H1 (cell line): ENCODE measurements around the gene CDH2. TPM values are rescaled to one million over a fixed set of nuclear protein-coding genes. Genes with fewer than 3 reads are reported as not detected.

Experiments used
- CTCF ChIA-PET: fragments of 300-600 bp; sonication (Branson Sonifier 250); formaldehyde crosslinking; loops from one replicate; lab custom pipeline; 2021; ENCODE audit not compliant: partially characterized antibody; lab: Charles Lee
- POLR2A ChIA-PET: fragments of 300-600 bp; sonication (Branson Sonifier 250); formaldehyde crosslinking; loops from one replicate; lab custom pipeline; 2021; ENCODE audit warnings: inconsistent platforms; ENCODE audit not compliant: partially characterized antibody; lab: Charles Lee
- DNase-seq, 2 experiments: peaks; one replicate each; pipeline versions ENCODE4 v3.0.0 to v3.0.0-alpha.2; 2010 to 2022; ENCODE audit warnings: low spot score in 2 of 2, low read depth in 1 of 2, mixed read lengths in 1 of 2
- FAIRE-seq: peaks from 2 replicates; lab custom pipeline; 2011; peaks lifted over from hg19 to GRCh38; lab: Jason Lieb, UNC
- H2AFZ ChIP-seq: 2 replicates; pipeline ENCODE4 v1.8.1; 2012; ENCODE audit warnings: low read length, inconsistent platforms
- H2AK5ac ChIP-seq: 2 replicates; pipeline ENCODE4 v1.6.1; 2013; ENCODE audit warnings: low read depth, low read length
- H2BK120ac ChIP-seq: replicated peaks from 2 replicates; pipeline ENCODE3; 2013; ENCODE audit warnings: low read depth, low read length, inconsistent platforms
- H2BK12ac ChIP-seq: 2 replicates; pipeline ENCODE4 v1.6.1; 2013; ENCODE audit warnings: low read depth, low read length
- H2BK15ac ChIP-seq: 2 replicates; pipeline ENCODE4 v1.6.1; 2013; ENCODE audit warnings: low read length
- H2BK20ac ChIP-seq: 2 replicates; pipeline ENCODE4 v1.6.1; 2013; ENCODE audit warnings: low read length
- H2BK5ac ChIP-seq: 2 replicates; pipeline ENCODE4 v1.6.1; 2013; ENCODE audit warnings: low read depth, low read length
- H3K14ac ChIP-seq: 2 replicates; pipeline ENCODE4 v1.6.1; 2013; ENCODE audit warnings: inconsistent platforms; ENCODE audit not compliant: insufficient read length
- H3K18ac ChIP-seq: 2 replicates; pipeline ENCODE4 v1.6.1; 2013; ENCODE audit warnings: low read length; ENCODE audit errors: extremely low read depth
- H3K23ac ChIP-seq: 2 replicates; pipeline ENCODE4 v1.6.1; 2013; ENCODE audit warnings: inconsistent platforms; ENCODE audit not compliant: insufficient read length
- H3K23me2 ChIP-seq: 2 replicates; pipeline ENCODE4 v1.6.1; 2013; ENCODE audit warnings: low read depth, low read length
- H3K27ac ChIP-seq: 2 replicates; pipeline ENCODE4 v1.6.1; 2011; ENCODE audit warnings: low read depth, low read length, inconsistent platforms
- H3K27me3 ChIP-seq, 4 experiments: replicated peaks in 1 of 4; 1 replicate in 1 of 4; 2 replicates in 3 of 4; pipeline versions ENCODE4 v1.6.1 to v1.8.1; 2011 to 2013; ENCODE audit warnings: low read length in 3 of 4, mild to moderate bottlenecking in 3 of 4, inconsistent platforms in 2 of 4, mixed read lengths in 2 of 4, moderate library complexity in 1 of 4; ENCODE audit not compliant: control insufficient read depth in 3 of 4, insufficient read depth in 3 of 4; ENCODE audit errors: extremely low read depth in 1 of 4
- H3K36me3 ChIP-seq, 4 experiments: 2 replicates each; pipeline versions ENCODE4 v1.6.1 to v1.8.1; 2011 to 2013; ENCODE audit warnings: mild to moderate bottlenecking in 4 of 4, low read length in 3 of 4, moderate library complexity in 2 of 4, control low read depth in 1 of 4, inconsistent platforms in 1 of 4; ENCODE audit not compliant: insufficient read depth in 4 of 4, control insufficient read depth in 2 of 4
- H3K4ac ChIP-seq: replicated peaks from 2 replicates; pipeline ENCODE3; 2013; ENCODE audit warnings: low read length, low read depth, mixed read lengths, inconsistent platforms; ENCODE audit not compliant: insufficient read length
- H3K4me1 ChIP-seq, 4 experiments: replicated peaks in 1 of 4; 1 replicate in 1 of 4; 2 replicates in 3 of 4; pipeline versions ENCODE4 v1.6.1 to v1.8.1; 2011 to 2013; ENCODE audit warnings: low read length in 3 of 4, inconsistent platforms in 2 of 4, mixed read lengths in 1 of 4; ENCODE audit not compliant: insufficient read depth in 4 of 4, control insufficient read depth in 3 of 4
- H3K4me2 ChIP-seq, 2 experiments: 2 replicates each; pipeline versions ENCODE4 v1.6.1 to v1.8.1; 2011 to 2013; ENCODE audit warnings: low read depth in 2 of 2, low read length in 2 of 2, control low read depth in 1 of 2, inconsistent platforms in 1 of 2, mild to moderate bottlenecking in 1 of 2; ENCODE audit not compliant: insufficient read depth in 1 of 2
- H3K4me3 ChIP-seq, 4 experiments: fragments of 200-600, 300-600 bp in 1 of 4; sonication (generic), shearing (Covaris generic), sonication (Bioruptor Twin) in 1 of 4; 2 replicates each; pipeline versions ENCODE4 v1.5.1 to v1.8.1; 2011 to 2016; ENCODE audit warnings: low read length in 4 of 4, low read depth in 3 of 4, control low read depth in 2 of 4, inconsistent platforms in 2 of 4, mild to moderate bottlenecking in 2 of 4, mixed read lengths in 1 of 4, moderate library complexity in 1 of 4; ENCODE audit not compliant: insufficient read depth in 2 of 4; ENCODE audit errors: extremely low read depth in 1 of 4
- H3K56ac ChIP-seq: replicated peaks from 2 replicates; pipeline ENCODE3; 2013; ENCODE audit warnings: low read depth, mild to moderate bottlenecking, mixed read lengths, low read length, inconsistent platforms; ENCODE audit not compliant: insufficient read length
- H3K79me1 ChIP-seq: 2 replicates; pipeline ENCODE4 v1.6.1; 2013; ENCODE audit warnings: low read depth, low read length, control low read depth
- H3K79me2 ChIP-seq, 2 experiments: 2 replicates each; pipeline versions ENCODE4 v1.6.1 to v1.8.1; 2012 to 2013; ENCODE audit warnings: low read length in 2 of 2, mild to moderate bottlenecking in 2 of 2, inconsistent platforms in 1 of 2; ENCODE audit not compliant: insufficient read depth in 2 of 2, control insufficient read depth in 1 of 2
- H3K9ac ChIP-seq, 4 experiments: replicated peaks in 1 of 4; 1 replicate in 1 of 4; 2 replicates in 3 of 4; pipeline versions ENCODE4 v1.6.1 to v1.8.1; 2011 to 2013; ENCODE audit warnings: low read depth in 3 of 4, low read length in 3 of 4, control low read depth in 2 of 4, mild to moderate bottlenecking in 2 of 4, moderate library complexity in 2 of 4, inconsistent platforms in 1 of 4; ENCODE audit errors: extremely low read depth in 1 of 4
- H3K9me3 ChIP-seq, 2 experiments: 2 replicates each; pipeline versions ENCODE4 v1.6.1 to v1.8.1; 2012 to 2013; ENCODE audit warnings: mild to moderate bottlenecking in 2 of 2, moderate library complexity in 2 of 2, control low read depth in 1 of 2, inconsistent platforms in 1 of 2, low read depth in 1 of 2, low read length in 1 of 2, mixed read lengths in 1 of 2; ENCODE audit not compliant: insufficient read depth in 2 of 2
- H4K20me1 ChIP-seq, 2 experiments: replicated peaks in 1 of 2; 2 replicates each; pipeline versions ENCODE3 to v1.8.1; 2011 to 2013; ENCODE audit warnings: inconsistent platforms in 2 of 2, low read length in 2 of 2, mild to moderate bottlenecking in 1 of 2; ENCODE audit not compliant: insufficient read depth in 2 of 2, control insufficient read depth in 1 of 2
- H4K5ac ChIP-seq: 2 replicates; pipeline ENCODE4 v1.6.1; 2013; ENCODE audit warnings: low read length, low read depth, mixed read lengths, inconsistent platforms; ENCODE audit not compliant: insufficient read length
- H4K8ac ChIP-seq: 2 replicates; pipeline ENCODE4 v1.8.0; 2013; ENCODE audit warnings: mild to moderate bottlenecking, moderate library complexity, low read length, inconsistent platforms; ENCODE audit not compliant: insufficient read depth; ENCODE audit errors: extremely low read depth
- H4K91ac ChIP-seq: replicated peaks from 2 replicates; pipeline ENCODE3; 2013; ENCODE audit warnings: low read length, mixed read lengths, inconsistent platforms; ENCODE audit not compliant: insufficient read length
- KDM1A ChIP-seq: fragments of 200-600, 300-600 bp; sonication (generic); IDR thresholded peaks from 2 replicates; pipeline ENCODE4 v1.7.1; 2016; ENCODE audit warnings: mild to moderate bottlenecking, low read length, borderline replicate concordance
- WGBS, 2 experiments: shearing (Covaris generic) in 1 of 2; methylation state at CpG; one replicate each; pipeline versions ENCODE4 v1.1.6 to v1.1.7; 2013 to 2015; ENCODE audit warnings: low lambda C conversion rate in 2 of 2, mixed read lengths in 2 of 2, inconsistent platforms in 1 of 2, low coverage in 1 of 2, missing lambda C conversion rate in 1 of 2; ENCODE audit not compliant: insufficient replicate concordance in 2 of 2, insufficient coverage in 1 of 2, insufficient read length in 1 of 2; ENCODE audit errors: extremely low coverage in 1 of 2, missing lambda C conversion rate in 1 of 2; 5-methylcytosine and 5-hydroxymethylcytosine counted together
- polyA plus RNA-seq, 7 experiments: library from polyadenylated mRNA; depleted of rRNA in 3 of 7; stranded (reverse) in 5 of 7; unstranded in 2 of 7; fragments of >200 nt in 5 of 7; fragments of 200-250 nt in 2 of 7; gene quantifications; 1 replicate in 5 of 7; 2 replicates in 1 of 7; 4 replicates in 1 of 7; pipeline versions ENCODE4 v1.2.1 to v1.2.3, GENCODE V29; 2011 to 2013; ENCODE audit warnings: missing spikeins in 2 of 7, mixed read lengths in 2 of 7
- total RNA-seq: library from RNA; stranded (reverse); fragmentation: NEBNext Ultra II Directional; extraction: Animal tissue kit (Norgen Biotek cat#: 25700); gene quantifications from 2 replicates; pipeline ENCODE4 v1.2.1, GENCODE V29; 2021

CDH2 gene
- total and polyA plus RNA-seq, 2 of the 8 experiments (the other 6 are each of a cell fraction or from before 2014, with no cell fraction given) = 15.0 to 56.5 TPM

DNA sequence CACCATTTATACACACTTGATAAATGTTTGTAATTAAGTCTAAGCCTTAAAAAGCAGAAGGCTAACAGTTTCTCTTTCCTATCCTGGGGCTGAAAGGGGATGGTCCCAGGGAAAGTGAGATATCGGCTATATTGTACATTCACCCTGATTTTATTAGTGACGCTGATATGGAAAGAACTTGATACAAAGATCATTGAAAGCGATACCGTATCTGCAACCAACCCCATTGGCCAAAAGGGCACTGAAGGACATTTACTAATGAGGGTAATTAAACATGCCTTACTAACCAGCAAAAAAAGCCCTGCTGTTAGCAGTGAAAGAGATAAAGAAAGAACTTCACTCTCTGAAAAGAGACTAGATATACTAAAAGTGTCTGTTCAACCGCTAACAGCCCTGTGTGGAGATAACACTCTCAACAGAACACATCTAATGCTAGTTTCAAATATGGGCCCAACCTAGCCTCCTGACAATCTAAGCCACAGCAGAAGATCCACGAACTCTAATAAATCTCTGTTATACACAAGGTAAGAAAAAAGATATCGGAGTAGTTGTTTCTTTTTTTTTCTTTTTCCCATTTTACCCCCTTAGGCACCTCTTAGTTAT lies 200.0 kb downstream of the CDH2 start:
- H4K5ac ChIP-seq = no peak overlapping the region
- no peaks in the 10 kb centered on the region for H3K23me2 ChIP-seq
- no peak overlapping the region for H2BK5ac ChIP-seq
- H3K4me3 ChIP-seq = no peak overlapping the region
- no peaks in the 10 kb centered on the region for H3K79me2 ChIP-seq
- H2AK5ac ChIP-seq = no peak overlapping the region
- H3K79me1 ChIP-seq = no peaks in the 10 kb centered on the region
- DNase-seq (no peak), FAIRE-seq (no peak)
- H3K27ac ChIP-seq = no peak overlapping the region
- H2BK120ac ChIP-seq = no peak overlapping the region
- WGBS, 2 experiments = 95% methylated on average over 7 of the region's 7 CpGs; no CpG with 5 or more reads in 1 of the 2 experiments
- no peak overlapping the region for H3K14ac ChIP-seq
- no peaks in the 10 kb centered on the region for H3K4me1 ChIP-seq
- H3K23ac ChIP-seq = no peak overlapping the region
- no peak overlapping the region for H4K91ac ChIP-seq
- no peak overlapping the region for H2AFZ ChIP-seq
- H2BK12ac ChIP-seq = no peak overlapping the region
- H3K9me3 ChIP-seq = no peaks in the 10 kb centered on the region
- H3K4ac ChIP-seq = no peak overlapping the region
- no peak overlapping the region for H4K8ac ChIP-seq
- ChIA-PET POLR2A (no interaction called here), CTCF (no interaction called here)
- H2BK20ac ChIP-seq = no peak overlapping the region
- H3K27me3 ChIP-seq = no peaks in the 10 kb centered on the region
- no peaks in the 10 kb centered on the region; a peak in 1 of 8 replicates for H3K36me3 ChIP-seq
- H4K20me1 ChIP-seq = no peaks in the 10 kb centered on the region
- no peak overlapping the region for H3K4me2 ChIP-seq
- H3K18ac ChIP-seq = no peak overlapping the region
- H3K9ac ChIP-seq = no peak overlapping the region
- no peak overlapping the region for H2BK15ac ChIP-seq
- H3K56ac ChIP-seq = no peak overlapping the region
- TF ChIP-seq KDM1A = no peak
